CD4-positive, CD25-positive, alpha-beta regulatory T cell (primary cell): ENCODE data around the gene TDRKH. TPM values are rescaled to one million over a fixed set of nuclear protein-coding genes. Genes with fewer than 3 reads are reported as not detected.

Source experiments
- ATAC-seq, 2 donors: fragments of 150-1000 bp; cut with Tn5 transposase; one replicate each; pipeline ENCODE4 v1.10.0; 2021; ENCODE audit warnings: low read depth in 2 of 2, moderate number of reproducible peaks in 2 of 2, moderate library complexity in 1 of 2
- DNase-seq, 3 donors: peaks; one replicate each; pipeline versions ENCODE4 v3.0.0 to v3.0.0-alpha.2; 2012 to 2022; ENCODE audit warnings: mixed read lengths in 1 of 3
- H3K27ac ChIP-seq: one replicate; pipeline ENCODE4 v1.7.0; 2013; ENCODE audit warnings: mild to moderate bottlenecking, low read length; ENCODE audit not compliant: insufficient read depth, poor library complexity, severe bottlenecking
- H3K27me3 ChIP-seq: one replicate; pipeline ENCODE4 v1.7.0; 2013; ENCODE audit warnings: low read length; ENCODE audit not compliant: control insufficient read depth, insufficient read depth
- H3K36me3 ChIP-seq: one replicate; pipeline ENCODE4 v1.7.0; 2013; ENCODE audit warnings: mild to moderate bottlenecking, low read length, moderate library complexity; ENCODE audit not compliant: control insufficient read depth, insufficient read depth
- H3K4me1 ChIP-seq: 2 replicates; pipeline ENCODE4 v1.7.0; 2013; ENCODE audit warnings: mild to moderate bottlenecking, low read length; ENCODE audit not compliant: insufficient read depth, control insufficient read depth, poor library complexity, severe bottlenecking
- H3K4me3 ChIP-seq: one replicate; pipeline ENCODE4 v1.7.0; 2013; ENCODE audit warnings: low read depth, mild to moderate bottlenecking, low read length, moderate library complexity
- H3K9me3 ChIP-seq, 2 experiments: 1 replicate in 1 of 2; 2 replicates in 1 of 2; pipeline ENCODE4 v1.7.0; 2013; ENCODE audit warnings: low read length in 2 of 2, mild to moderate bottlenecking in 1 of 2, moderate library complexity in 1 of 2; ENCODE audit not compliant: control insufficient read depth in 2 of 2
- H3K27ac Mint-ChIP-seq, 3 donors: one replicate each; pipeline ENCODE4 v1.8.0; 2020 to 2022; ENCODE audit warnings: mild to moderate bottlenecking in 3 of 3, mixed read lengths in 3 of 3, moderate library complexity in 2 of 3
- H3K27me3 Mint-ChIP-seq: one replicate; pipeline ENCODE4 v1.8.0; 2022; ENCODE audit warnings: mild to moderate bottlenecking, mixed read lengths
- H3K36me3 Mint-ChIP-seq: one replicate; pipeline ENCODE4 v1.8.0; 2020; ENCODE audit warnings: mixed read lengths
- H3K4me1 Mint-ChIP-seq, 4 donors: one replicate each; pipeline ENCODE4 v1.8.0; 2020 to 2022; ENCODE audit warnings: mixed read lengths in 4 of 4, mild to moderate bottlenecking in 1 of 4
- H3K4me3 Mint-ChIP-seq, 4 donors: one replicate each; pipeline ENCODE4 v1.8.0; 2020 to 2022; ENCODE audit warnings: mild to moderate bottlenecking in 4 of 4, mixed read lengths in 4 of 4, moderate library complexity in 3 of 4
- H3K9me3 Mint-ChIP-seq, 7 donors: one replicate each; pipeline ENCODE4 v1.8.0; 2020 to 2022; ENCODE audit warnings: mixed read lengths in 7 of 7, mild to moderate bottlenecking in 3 of 7, moderate library complexity in 2 of 7
- polyA plus RNA-seq, 4 donors: library from polyadenylated mRNA; unstranded; fragments of 300-500 nt; fragmentation: Illumina TruSeq; gene quantifications; one replicate each; pipeline ENCODE4 v1.2.3, GENCODE V29; 2021
- total RNA-seq: library from RNA; stranded (reverse); gene quantifications from one replicate; pipeline ENCODE4 v1.2.3, GENCODE V29; 2022

The TDRKH gene
- total and polyA plus RNA-seq, 5 donors from 2014 or later = 9.5 to 18.0 (median 12.8) TPM

- no peak overlapping the region for H3K4me3 Mint-ChIP-seq
- H3K27ac Mint-ChIP-seq = no peak overlapping the region
These were observed 15.9 kb upstream of the TDRKH start for GRCh38 chr1:151806170-151806569.

GRCh38 chr1:151805066-151805820 lies 14.9 kb upstream of the TDRKH start, which contains the start of gene LINGO4:
LINGO4 (minus strand) TSS chr1:151805419; CDS start chr1:151802704, 2,715 bp downstream.
- Mint-ChIP-seq H3K27me3 (peaks cover 4% of the 10 kb centered on the region), H3K27ac (no peak within 1 kb of the TSS), H3K4me1 (peaks cover 0 to 24% (median 5%) of the 10 kb centered on the region in 4 donors), H3K36me3 (no peaks in the 10 kb centered on the region), H3K9me3 (no peaks in the 10 kb centered on the region), H3K4me3 (no peak within 1 kb of the TSS)
- no peaks in the 10 kb centered on the region for H3K9me3 ChIP-seq
- H3K4me3 ChIP-seq = no peak within 1 kb of the TSS
- no peak within 1 kb of the TSS for H3K27ac ChIP-seq
- no peak for ATAC-seq
- DNase-seq = no peak
- H3K4me1 ChIP-seq = no peaks in the 10 kb centered on the region
- H3K36me3 ChIP-seq = no peaks in the 10 kb centered on the region
- no peaks in the 10 kb centered on the region for H3K27me3 ChIP-seq

More at GRCh38 chr1:151806170-151806569, 15.9 kb upstream of the TDRKH start:
- H3K4me1 ChIP-seq = no peaks in the 10 kb centered on the region
- H3K27me3 ChIP-seq = no peaks in the 10 kb centered on the region
- DNase-seq = no peak
- Mint-ChIP-seq H3K36me3 (no peaks in the 10 kb centered on the region), H3K9me3 (no peaks in the 10 kb centered on the region), H3K4me1 (peaks cover 0 to 19% (median 3%) of the 10 kb centered on the region in 4 donors), H3K27me3 (peaks cover 4% of the 10 kb centered on the region)
- no peak overlapping the region for H3K27ac ChIP-seq
- no peaks in the 10 kb centered on the region for H3K36me3 ChIP-seq
- no peaks in the 10 kb centered on the region for H3K9me3 ChIP-seq
- ATAC-seq = no peak
- H3K4me3 ChIP-seq = no peak overlapping the region

GRCh38 chr1:151803915-151804314 lies 13.6 kb upstream of the TDRKH start:
- H3K27ac Mint-ChIP-seq = no peak overlapping the region
- Histone ChIP-seq H3K9me3 (no peaks in the 10 kb centered on the region), H3K4me3 (no peak overlapping the region), H3K27me3 (no peaks in the 10 kb centered on the region), H3K36me3 (no peaks in the 10 kb centered on the region), H3K4me1 (no peaks in the 10 kb centered on the region), H3K27ac (no peak overlapping the region)
- no peak for DNase-seq
- peaks cover 7% of the 10 kb centered on the region for H3K36me3 Mint-ChIP-seq
- no peak overlapping the region for H3K4me3 Mint-ChIP-seq
- no peak for ATAC-seq
- H3K4me1 Mint-ChIP-seq = peaks cover 0 to 19% (median 6%) of the 10 kb centered on the region in 4 donors
- no peaks in the 10 kb centered on the region for H3K9me3 Mint-ChIP-seq
- H3K27me3 Mint-ChIP-seq = peaks cover 4% of the 10 kb centered on the region

- H3K27ac ChIP-seq = no peak overlapping the region
- no peak overlapping the region for H3K27ac Mint-ChIP-seq
- no peaks in the 10 kb centered on the region for H3K9me3 Mint-ChIP-seq
- H3K4me1 ChIP-seq = no peaks in the 10 kb centered on the region
- peaks cover 0 to 16% (median 6%) of the 10 kb centered on the region in 4 donors for H3K4me1 Mint-ChIP-seq
- H3K4me3 ChIP-seq = no peak overlapping the region
- ATAC-seq = no peak
- peaks cover under 1% of the 10 kb centered on the region for H3K27me3 Mint-ChIP-seq
- no peak overlapping the region for H3K4me3 Mint-ChIP-seq
- DNase-seq = no peak
- no peaks in the 10 kb centered on the region for H3K27me3 ChIP-seq
- H3K36me3 Mint-ChIP-seq = peaks cover 11% of the 10 kb centered on the region
- no peaks in the 10 kb centered on the region for H3K36me3 ChIP-seq
- H3K9me3 ChIP-seq = no peaks in the 10 kb centered on the region
These were observed 12.9 kb upstream of the TDRKH start for GRCh38 chr1:151803164-151803563.

GRCh38 chr1:151802372-151802771 lies 12.1 kb upstream of the TDRKH start:
- no peaks in the 10 kb centered on the region for H3K27me3 ChIP-seq
- ATAC-seq (no peak), DNase-seq (no peak)
- Mint-ChIP-seq H3K36me3 (peaks cover 11% of the 10 kb centered on the region), H3K27me3 (no peaks in the 10 kb centered on the region), H3K4me3 (no peak overlapping the region), H3K9me3 (no peaks in the 10 kb centered on the region), H3K4me1 (peaks cover 0 to 12% (median 4%) of the 10 kb centered on the region in 4 donors), H3K27ac (no peak overlapping the region)
- no peak overlapping the region for H3K27ac ChIP-seq
- H3K36me3 ChIP-seq = no peaks in the 10 kb centered on the region
- H3K4me3 ChIP-seq = no peak overlapping the region
- no peaks in the 10 kb centered on the region for H3K4me1 ChIP-seq
- no peaks in the 10 kb centered on the region for H3K9me3 ChIP-seq

GRCh38 chr1:151801846-151802245 lies 11.5 kb upstream of the TDRKH start:
- no peak overlapping the region for H3K4me3 ChIP-seq
- Mint-ChIP-seq H3K36me3 (peaks cover 11% of the 10 kb centered on the region), H3K4me3 (no peak overlapping the region), H3K27me3 (no peaks in the 10 kb centered on the region), H3K4me1 (peaks cover 0 to 12% (median 4%) of the 10 kb centered on the region in 4 donors), H3K27ac (no peak overlapping the region), H3K9me3 (no peaks in the 10 kb centered on the region)
- H3K27ac ChIP-seq = no peak overlapping the region
- no peaks in the 10 kb centered on the region for H3K4me1 ChIP-seq
- ATAC-seq = no peak
- no peaks in the 10 kb centered on the region for H3K36me3 ChIP-seq
- H3K27me3 ChIP-seq = no peaks in the 10 kb centered on the region
- DNase-seq = no peak
- H3K9me3 ChIP-seq = no peaks in the 10 kb centered on the region

- Histone ChIP-seq H3K36me3 (no peaks in the 10 kb centered on the region), H3K27ac (no peak overlapping the region), H3K27me3 (no peaks in the 10 kb centered on the region), H3K9me3 (no peaks in the 10 kb centered on the region), H3K4me3 (no peak overlapping the region), H3K4me1 (no peaks in the 10 kb centered on the region)
- no peak for DNase-seq
- Mint-ChIP-seq H3K36me3 (peaks cover 11% of the 10 kb centered on the region), H3K9me3 (no peaks in the 10 kb centered on the region), H3K4me1 (peaks cover 0 to 12% (median 4%) of the 10 kb centered on the region in 4 donors), H3K4me3 (no peak overlapping the region), H3K27ac (no peak overlapping the region), H3K27me3 (no peaks in the 10 kb centered on the region)
- no peak for ATAC-seq
These were observed 11.1 kb upstream of the TDRKH start for GRCh38 chr1:151801310-151801820.

- Histone ChIP-seq H3K4me1 (no peaks in the 10 kb centered on the region), H3K36me3 (no peaks in the 10 kb centered on the region), H3K9me3 (no peaks in the 10 kb centered on the region), H3K27me3 (no peaks in the 10 kb centered on the region), H3K27ac (no peak overlapping the region), H3K4me3 (no peak overlapping the region)
- DNase-seq (no peak), ATAC-seq (no peak)
- Mint-ChIP-seq H3K27me3 (no peaks in the 10 kb centered on the region), H3K4me1 (peaks cover 0 to 12% (median 4%) of the 10 kb centered on the region in 4 donors), H3K27ac (peak overlapping the region in 1 of 3 donors; percentile 57), H3K4me3 (no peak overlapping the region), H3K36me3 (peaks cover 11% of the 10 kb centered on the region), H3K9me3 (no peaks in the 10 kb centered on the region)
These were observed 10.5 kb upstream of the TDRKH start for GRCh38 chr1:151800830-151801229.
